Endothelial cell (in vitro differentiated cells): Measurements from ENCODE around the gene IFI6. TPM values are rescaled to one million over a fixed set of nuclear protein-coding genes. Genes with fewer than 3 reads are reported as not detected.
"Not testable (repeated sequence)": the region's sequence is repeated elsewhere in the genome, so short reads cannot be mapped to it uniquely, and the experiment has no call there.

ENCODE experiments used
- DNase-seq: peaks from one replicate; pipeline ENCODE4 v3.0.0; 2021; ENCODE audit warnings: low spot score
- H3K27ac Mint-ChIP-seq: one replicate; pipeline ENCODE4 v1.8.0; 2021; ENCODE audit warnings: mixed read lengths, inconsistent platforms; ENCODE audit not compliant: unreplicated experiment
- H3K27me3 Mint-ChIP-seq: one replicate; pipeline ENCODE4 v1.8.0; 2021; ENCODE audit warnings: mild to moderate bottlenecking, moderate library complexity, mixed read lengths, inconsistent platforms; ENCODE audit not compliant: unreplicated experiment
- H3K36me3 Mint-ChIP-seq: one replicate; pipeline ENCODE4 v1.8.0; 2021; ENCODE audit warnings: mild to moderate bottlenecking, low read depth, mixed read lengths, inconsistent platforms; ENCODE audit not compliant: unreplicated experiment
- H3K4me1 Mint-ChIP-seq: one replicate; pipeline ENCODE4 v1.8.0; 2021; ENCODE audit warnings: mild to moderate bottlenecking, mixed read lengths, inconsistent platforms; ENCODE audit not compliant: unreplicated experiment
- H3K4me3 Mint-ChIP-seq: one replicate; pipeline ENCODE4 v1.8.0; 2021; ENCODE audit warnings: mild to moderate bottlenecking, mixed read lengths, inconsistent platforms; ENCODE audit not compliant: unreplicated experiment
- H3K9me3 Mint-ChIP-seq: one replicate; pipeline ENCODE4 v1.8.0; 2021; ENCODE audit warnings: mixed read lengths, inconsistent platforms; ENCODE audit not compliant: unreplicated experiment
- total RNA-seq: library from RNA; stranded (reverse); fragmentation: NEBNext Ultra II Directional; extraction: Animal tissue kit (Norgen Biotek cat#: 25700); gene quantifications from one replicate; pipeline ENCODE4 v1.2.1, GENCODE V29; 2021; ENCODE audit not compliant: unreplicated experiment
- TF ChIP-seq, protein P1 (sequence below): fragments of 200-600 bp; sonication (generic); IDR thresholded peaks from one replicate; pipeline ENCODE4 v1.5.0; 2021; ENCODE audit warnings: antibody characterized with exemption; ENCODE audit not compliant: unreplicated experiment

IFI6 gene
- total RNA-seq, 1 donor from 2014 or later: 9.7 TPM

DNA sequence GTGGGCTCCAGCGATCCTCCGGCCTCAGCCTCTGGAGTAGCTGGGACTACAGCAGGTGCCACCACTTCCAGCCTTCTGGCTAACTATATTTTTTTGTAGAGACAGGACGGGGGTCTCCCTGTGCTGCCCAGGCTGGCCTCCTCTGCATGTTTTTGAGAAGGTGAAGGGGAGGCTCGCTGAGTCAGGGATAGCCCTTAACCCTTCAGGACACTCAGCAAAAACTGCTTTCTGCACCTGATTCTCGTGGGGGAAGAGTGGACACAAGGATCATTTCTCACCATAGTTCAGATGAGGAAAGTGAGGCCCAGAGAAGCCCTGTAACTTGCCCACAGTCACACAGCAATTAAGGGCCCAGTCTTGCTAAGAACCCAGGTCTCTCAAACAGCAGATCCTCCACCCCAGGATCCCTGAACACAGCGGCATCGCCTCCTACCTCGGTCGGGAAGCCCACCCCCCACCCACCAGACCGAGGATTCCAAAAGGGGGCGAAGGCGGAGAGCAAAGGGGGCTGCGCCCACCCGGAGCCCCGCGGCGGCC lies 38.3 kb downstream of the IFI6 start:
- DNase-seq: no peak
- H3K36me3 Mint-ChIP-seq: no peaks in the 10 kb centered on the region
- peak overlapping the region; percentile 77 for H3K27ac Mint-ChIP-seq
- H3K4me1 Mint-ChIP-seq: peaks cover 47% of the 10 kb centered on the region
- peak overlapping the region; percentile 47 for H3K4me3 Mint-ChIP-seq
- H3K27me3 Mint-ChIP-seq: peaks cover 8% of the 10 kb centered on the region
- TF ChIP-seq, protein P1, sequence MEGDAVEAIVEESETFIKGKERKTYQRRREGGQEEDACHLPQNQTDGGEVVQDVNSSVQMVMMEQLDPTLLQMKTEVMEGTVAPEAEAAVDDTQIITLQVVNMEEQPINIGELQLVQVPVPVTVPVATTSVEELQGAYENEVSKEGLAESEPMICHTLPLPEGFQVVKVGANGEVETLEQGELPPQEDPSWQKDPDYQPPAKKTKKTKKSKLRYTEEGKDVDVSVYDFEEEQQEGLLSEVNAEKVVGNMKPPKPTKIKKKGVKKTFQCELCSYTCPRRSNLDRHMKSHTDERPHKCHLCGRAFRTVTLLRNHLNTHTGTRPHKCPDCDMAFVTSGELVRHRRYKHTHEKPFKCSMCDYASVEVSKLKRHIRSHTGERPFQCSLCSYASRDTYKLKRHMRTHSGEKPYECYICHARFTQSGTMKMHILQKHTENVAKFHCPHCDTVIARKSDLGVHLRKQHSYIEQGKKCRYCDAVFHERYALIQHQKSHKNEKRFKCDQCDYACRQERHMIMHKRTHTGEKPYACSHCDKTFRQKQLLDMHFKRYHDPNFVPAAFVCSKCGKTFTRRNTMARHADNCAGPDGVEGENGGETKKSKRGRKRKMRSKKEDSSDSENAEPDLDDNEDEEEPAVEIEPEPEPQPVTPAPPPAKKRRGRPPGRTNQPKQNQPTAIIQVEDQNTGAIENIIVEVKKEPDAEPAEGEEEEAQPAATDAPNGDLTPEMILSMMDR: no peak
- no peaks in the 10 kb centered on the region for H3K9me3 Mint-ChIP-seq

DNA sequence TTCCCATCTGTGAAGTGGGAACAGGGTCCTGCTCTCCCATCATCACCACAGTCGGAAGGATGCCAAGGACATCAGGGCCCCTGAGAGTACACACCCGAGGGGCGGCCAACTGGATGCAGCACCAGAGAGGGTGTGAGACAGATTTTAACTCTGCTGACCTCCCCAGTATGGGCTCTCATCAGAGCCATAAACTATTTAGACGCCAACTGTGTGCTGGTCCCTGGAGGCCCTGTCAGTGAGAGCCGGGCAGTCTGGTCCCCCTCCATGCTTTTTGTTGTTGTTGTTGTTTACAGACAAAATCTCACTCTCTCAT lies 38.7 kb downstream of the IFI6 start:
- peak overlapping the region; percentile 47 for H3K4me3 Mint-ChIP-seq
- H3K9me3 Mint-ChIP-seq: no peaks in the 10 kb centered on the region
- peak overlapping the region; percentile 77 for H3K27ac Mint-ChIP-seq
- H3K4me1 Mint-ChIP-seq: peaks cover 50% of the 10 kb centered on the region
- no peak for DNase-seq
- H3K27me3 Mint-ChIP-seq: peaks cover 8% of the 10 kb centered on the region
- H3K36me3 Mint-ChIP-seq: no peaks in the 10 kb centered on the region
- TF ChIP-seq, protein P1: no peak

DNA sequence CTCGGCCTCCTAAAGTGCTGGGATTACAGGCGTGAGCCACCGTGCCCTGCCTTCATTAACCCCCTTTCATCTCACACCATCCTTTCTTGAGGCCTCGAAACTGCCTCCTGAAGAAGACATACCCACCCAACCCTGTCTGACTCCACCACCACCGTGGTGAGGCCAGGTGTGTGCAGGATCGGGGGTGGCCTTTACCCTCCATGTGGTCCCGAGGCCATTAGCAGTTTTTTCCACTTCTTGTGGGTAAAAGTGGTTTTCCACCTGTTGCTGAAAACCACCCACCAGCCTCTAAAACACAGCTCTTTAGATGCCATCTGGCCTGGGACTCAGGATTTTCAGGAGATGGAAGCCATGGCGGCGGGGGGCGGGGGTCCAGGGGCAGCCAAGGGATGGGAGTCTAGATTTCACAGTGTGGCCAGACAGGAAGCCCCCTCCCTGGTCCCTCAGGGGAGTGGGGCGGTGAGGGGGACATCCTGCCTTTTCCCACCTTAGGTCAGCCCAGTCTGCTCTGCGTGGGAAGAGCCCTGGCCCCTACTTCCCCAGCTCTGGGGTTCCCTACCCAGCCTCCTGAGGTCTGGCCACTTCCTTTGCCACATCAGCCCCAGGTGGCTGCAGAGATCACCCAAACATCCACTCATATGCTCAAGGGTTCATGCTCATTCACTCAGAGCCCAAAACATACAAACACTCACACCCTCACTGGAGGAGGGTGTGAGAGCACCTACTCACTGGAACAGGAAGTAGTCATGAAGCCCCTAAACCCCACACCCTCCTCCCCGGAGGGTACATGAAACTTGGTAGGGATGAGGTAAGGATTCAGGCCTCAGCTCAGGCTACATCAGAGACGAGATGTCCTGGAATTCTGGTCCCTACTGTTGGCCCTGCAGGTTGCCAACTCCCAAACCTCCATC lies 39.4 kb downstream of the IFI6 start:
- H3K4me1 Mint-ChIP-seq: peaks cover 50% of the 10 kb centered on the region
- peaks cover 8% of the 10 kb centered on the region for H3K27me3 Mint-ChIP-seq
- H3K36me3 Mint-ChIP-seq: no peaks in the 10 kb centered on the region
- no peak overlapping the region for H3K4me3 Mint-ChIP-seq
- no peaks in the 10 kb centered on the region for H3K9me3 Mint-ChIP-seq
- no peak for DNase-seq
- peak overlapping the region; percentile 64 for H3K27ac Mint-ChIP-seq
- TF ChIP-seq, protein P1: no peak

DNA sequence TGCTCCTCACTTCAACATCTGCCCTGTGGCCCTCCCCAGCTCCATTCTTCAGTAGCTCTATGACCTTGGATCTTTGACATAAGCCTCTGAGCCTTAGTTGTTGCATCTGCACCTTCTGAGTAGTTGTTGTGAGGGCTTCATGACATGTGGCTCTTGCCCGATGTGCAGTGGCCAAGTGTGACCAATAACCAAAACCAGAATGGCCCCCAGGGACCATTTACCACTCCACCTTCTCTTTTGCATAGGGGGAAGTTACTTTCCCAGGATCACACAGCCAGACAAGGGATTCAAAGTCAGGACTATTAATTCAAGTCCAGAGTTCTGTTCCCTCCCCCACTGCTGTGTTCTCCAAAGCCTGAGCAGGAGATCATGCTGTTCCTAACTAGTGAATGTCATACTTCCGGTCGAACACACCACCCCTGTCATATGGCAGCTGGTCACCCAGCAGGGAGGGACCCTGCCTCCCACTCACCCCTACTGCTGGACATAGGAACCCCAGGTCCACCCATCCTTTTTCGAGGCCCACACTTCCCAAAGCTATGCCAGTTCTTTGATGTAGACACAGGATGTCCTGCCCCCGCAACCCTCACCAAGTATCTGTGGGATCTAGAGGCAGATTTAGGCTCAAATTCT lies 41.0 kb downstream of the IFI6 start:
- Mint-ChIP-seq H3K36me3 (peaks cover 3% of the 10 kb centered on the region), H3K9me3 (no peaks in the 10 kb centered on the region), H3K27ac (peak overlapping the region; percentile 91), H3K4me3 (no peak overlapping the region), H3K4me1 (peaks cover 46% of the 10 kb centered on the region), H3K27me3 (peaks cover 6% of the 10 kb centered on the region)
- DNase-seq: no peak
- TF ChIP-seq, protein P1: no peak

DNA sequence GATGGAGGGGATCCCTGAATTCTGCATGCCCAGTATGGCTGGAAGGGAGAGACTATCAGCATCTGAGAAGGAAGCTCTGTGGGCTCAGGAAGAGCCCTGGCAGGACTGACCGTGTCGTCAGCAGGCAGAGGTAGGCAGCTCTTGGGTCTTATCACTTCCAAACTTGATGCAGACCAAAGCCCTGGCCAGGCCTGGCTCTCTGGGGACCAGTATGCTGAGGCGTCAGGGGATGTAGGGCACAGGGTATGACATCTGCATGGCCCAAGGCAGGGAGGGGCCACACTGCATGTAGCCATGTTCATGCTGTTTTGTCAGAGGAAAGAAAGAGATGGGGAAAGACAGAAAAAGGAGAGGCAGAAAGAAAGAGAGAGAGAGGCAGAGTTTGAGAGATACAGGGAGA lies 43.3 kb downstream of the IFI6 start:
- DNase-seq: no peak
- no peak overlapping the region for H3K27ac Mint-ChIP-seq
- no peaks in the 10 kb centered on the region for H3K9me3 Mint-ChIP-seq

DNA sequence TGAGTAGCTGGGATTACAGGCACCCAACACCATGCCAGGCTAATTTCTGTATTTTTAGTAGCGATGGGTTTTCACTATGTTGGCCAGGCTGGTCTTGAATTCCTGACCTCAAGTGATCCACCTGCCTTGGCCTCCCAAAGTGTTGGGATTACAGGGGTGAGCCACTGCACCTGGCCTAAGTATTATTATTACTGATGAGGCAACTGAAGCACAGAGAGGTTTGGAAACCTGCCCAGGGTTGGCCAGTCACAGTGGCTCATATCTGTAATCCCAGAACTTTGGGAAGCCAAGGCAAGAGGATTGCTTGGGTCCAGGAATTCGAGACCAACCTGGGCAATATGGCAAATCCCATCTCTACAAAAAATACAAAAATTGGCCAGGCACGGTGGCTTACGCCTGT lies 44.3 kb downstream of the IFI6 start:
- not testable (repeated sequence) for H3K9me3 Mint-ChIP-seq, H3K36me3 Mint-ChIP-seq, DNase-seq, H3K4me3 Mint-ChIP-seq, H3K27me3 Mint-ChIP-seq, H3K27ac Mint-ChIP-seq
- H3K4me1 Mint-ChIP-seq: peaks cover 30% of the 10 kb centered on the region

More for the DNA sequence above, 43.3 kb downstream of the IFI6 start:
- Mint-ChIP-seq H3K27me3 (peaks cover 4% of the 10 kb centered on the region), H3K4me1 (peaks cover 37% of the 10 kb centered on the region), H3K36me3 (peaks cover 3% of the 10 kb centered on the region), H3K4me3 (no peak overlapping the region)
- TF ChIP-seq, protein P1: no peak
